ENCODE results near the gene CDC37L1.

GRCh38 chr9:4679268-4680172, at the start of gene CDC37L1:
- TF ChIP-seq, protein P1, sequence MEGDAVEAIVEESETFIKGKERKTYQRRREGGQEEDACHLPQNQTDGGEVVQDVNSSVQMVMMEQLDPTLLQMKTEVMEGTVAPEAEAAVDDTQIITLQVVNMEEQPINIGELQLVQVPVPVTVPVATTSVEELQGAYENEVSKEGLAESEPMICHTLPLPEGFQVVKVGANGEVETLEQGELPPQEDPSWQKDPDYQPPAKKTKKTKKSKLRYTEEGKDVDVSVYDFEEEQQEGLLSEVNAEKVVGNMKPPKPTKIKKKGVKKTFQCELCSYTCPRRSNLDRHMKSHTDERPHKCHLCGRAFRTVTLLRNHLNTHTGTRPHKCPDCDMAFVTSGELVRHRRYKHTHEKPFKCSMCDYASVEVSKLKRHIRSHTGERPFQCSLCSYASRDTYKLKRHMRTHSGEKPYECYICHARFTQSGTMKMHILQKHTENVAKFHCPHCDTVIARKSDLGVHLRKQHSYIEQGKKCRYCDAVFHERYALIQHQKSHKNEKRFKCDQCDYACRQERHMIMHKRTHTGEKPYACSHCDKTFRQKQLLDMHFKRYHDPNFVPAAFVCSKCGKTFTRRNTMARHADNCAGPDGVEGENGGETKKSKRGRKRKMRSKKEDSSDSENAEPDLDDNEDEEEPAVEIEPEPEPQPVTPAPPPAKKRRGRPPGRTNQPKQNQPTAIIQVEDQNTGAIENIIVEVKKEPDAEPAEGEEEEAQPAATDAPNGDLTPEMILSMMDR (IDR thresholded peaks at IDR 0.05) = peak; percentile 53 to 80 (median 56)
- peak; percentile 99 for TF ChIP-seq POLR2A (IDR thresholded peaks at IDR 0.05)
